A673 (cell line): ENCODE data around the gene HNRNPK. TPM values are rescaled to one million over a fixed set of nuclear protein-coding genes. Genes with fewer than 3 reads are reported as not detected.

Experiments used
- BruUV-seq: library from RNA; stranded (reverse); fragments of 400-500 nt; replicated peaks from 2 replicates; lab custom pipeline; 2021; lab: Mats Ljungman, UMichigan
- CTCF ChIA-PET: fragments of 300-600 bp; sonication (Branson Sonifier 250); formaldehyde crosslinking; loops from one replicate; lab custom pipeline; 2022; ENCODE audit warnings: antibody characterized with exemption; lab: Charles Lee
- POLR2A ChIA-PET: fragments of 300-600 bp; sonication (Branson Sonifier 250); formaldehyde crosslinking; loops from one replicate; lab custom pipeline; 2022; ENCODE audit warnings: antibody characterized with exemption; ENCODE audit not compliant: low non-redundant PET; lab: Charles Lee
- DNase-seq: peaks from one replicate; pipeline ENCODE4 v3.0.0-alpha.2; 2015; ENCODE audit warnings: low spot score
- H3K27ac ChIP-seq: fragments of 200-600 bp; sonication (generic); 2 replicates; pipeline ENCODE4 v1.5.1; 2016; ENCODE audit warnings: mixed run types, low read depth, mild to moderate bottlenecking, mixed read lengths, antibody characterized with exemption, low read length; ENCODE audit not compliant: poor library complexity, severe bottlenecking
- H3K27me3 ChIP-seq: fragments of 200-600 bp; sonication (generic); replicated peaks from 2 replicates; pipeline ENCODE4 v1.6.1; 2017; ENCODE audit warnings: mixed run types, low read depth, mild to moderate bottlenecking, mixed read lengths, antibody characterized with exemption, low read length; ENCODE audit not compliant: insufficient read depth, poor library complexity
- H3K36me3 ChIP-seq: fragments of 200-600 bp; sonication (generic); 2 replicates; pipeline ENCODE4 v1.6.1; 2016; ENCODE audit warnings: mixed run types, mild to moderate bottlenecking, mixed read lengths, antibody characterized with exemption, low read length; ENCODE audit not compliant: insufficient read depth, poor library complexity, severe bottlenecking
- H3K4me1 ChIP-seq: fragments of 200-600 bp; sonication (generic); 2 replicates; pipeline ENCODE4 v1.6.1; 2017; ENCODE audit warnings: mixed run types, mild to moderate bottlenecking, mixed read lengths, antibody characterized with exemption, low read length; ENCODE audit not compliant: insufficient read depth, poor library complexity, severe bottlenecking
- H3K4me3 ChIP-seq: fragments of 200-600 bp; sonication (generic); 2 replicates; pipeline ENCODE4 v1.5.1; 2016; ENCODE audit warnings: low read depth, mixed run types, mild to moderate bottlenecking, mixed read lengths, low read length; ENCODE audit not compliant: poor library complexity, severe bottlenecking
- H3K9me3 ChIP-seq: fragments of 200-600 bp; sonication (generic); 2 replicates; pipeline ENCODE4 v1.6.1; 2016; ENCODE audit warnings: mixed run types, low read depth, mild to moderate bottlenecking, mixed read lengths, antibody characterized with exemption, low read length; ENCODE audit not compliant: poor library complexity, severe bottlenecking
- EZH2 ChIP-seq: fragments of 200-600 bp; sonication (generic); IDR thresholded peaks from 2 replicates; pipeline ENCODE4 v1.6.1; 2017; ENCODE audit warnings: borderline replicate concordance, low read depth, mild to moderate bottlenecking, mixed read lengths, antibody characterized with exemption, low read length; ENCODE audit not compliant: poor library complexity, severe bottlenecking
- intact Hi-C: fragments of 100-400 bp; cut with micrococcal nuclease; formaldehyde crosslinking; loops from one replicate; pipeline ENCODE4 v1.10.0; 2022; ENCODE audit not compliant: unreplicated experiment
- total RNA-seq: library from RNA; stranded (reverse); gene quantifications from 2 replicates; pipeline ENCODE4 v1.2.3, GENCODE V29; 2021
- TF ChIP-seq, protein P1 (sequence below): fragments of 300-800, 200-600 bp; sonication (generic); conservative IDR thresholded peaks from 2 replicates; pipeline ENCODE4 v1.5.1; 2017; ENCODE audit warnings: low read depth, mild to moderate bottlenecking, antibody characterized with exemption, low read length, moderate library complexity, mixed read lengths

HNRNPK gene
- total RNA-seq, 1 experiment from 2014 or later = 872 TPM

DNA sequence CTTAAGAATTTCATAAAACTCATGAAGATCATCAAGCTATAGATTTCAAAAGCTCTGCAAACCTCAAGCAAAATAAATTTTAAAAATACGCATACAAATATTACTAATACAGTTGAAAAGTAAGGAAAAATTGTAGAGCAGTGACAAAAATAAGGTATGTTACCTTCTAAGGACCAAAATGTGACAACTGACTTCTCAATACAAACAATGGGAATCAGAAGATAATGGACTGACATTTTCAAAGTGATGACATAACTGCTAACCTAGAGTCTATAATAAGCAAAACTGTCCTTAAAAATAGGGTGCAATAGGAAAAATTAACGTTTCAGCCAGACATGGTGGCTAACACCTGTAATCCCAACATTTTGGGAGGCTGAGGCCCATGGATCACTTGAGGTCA lies 27.6 kb upstream of the HNRNPK start:
- Histone ChIP-seq H3K27me3 (no peaks in the 10 kb centered on the region), H3K9me3 (no peaks in the 10 kb centered on the region), H3K4me1 (no peaks in the 10 kb centered on the region), H3K4me3 (no peak overlapping the region), H3K27ac (no peak overlapping the region), H3K36me3 (peaks cover 16% of the 10 kb centered on the region)
- no peak for DNase-seq
- ChIA-PET POLR2A (no interaction called here), CTCF (no interaction called here)
- intact Hi-C loops = no loop called here
- TF ChIP-seq, protein P1, sequence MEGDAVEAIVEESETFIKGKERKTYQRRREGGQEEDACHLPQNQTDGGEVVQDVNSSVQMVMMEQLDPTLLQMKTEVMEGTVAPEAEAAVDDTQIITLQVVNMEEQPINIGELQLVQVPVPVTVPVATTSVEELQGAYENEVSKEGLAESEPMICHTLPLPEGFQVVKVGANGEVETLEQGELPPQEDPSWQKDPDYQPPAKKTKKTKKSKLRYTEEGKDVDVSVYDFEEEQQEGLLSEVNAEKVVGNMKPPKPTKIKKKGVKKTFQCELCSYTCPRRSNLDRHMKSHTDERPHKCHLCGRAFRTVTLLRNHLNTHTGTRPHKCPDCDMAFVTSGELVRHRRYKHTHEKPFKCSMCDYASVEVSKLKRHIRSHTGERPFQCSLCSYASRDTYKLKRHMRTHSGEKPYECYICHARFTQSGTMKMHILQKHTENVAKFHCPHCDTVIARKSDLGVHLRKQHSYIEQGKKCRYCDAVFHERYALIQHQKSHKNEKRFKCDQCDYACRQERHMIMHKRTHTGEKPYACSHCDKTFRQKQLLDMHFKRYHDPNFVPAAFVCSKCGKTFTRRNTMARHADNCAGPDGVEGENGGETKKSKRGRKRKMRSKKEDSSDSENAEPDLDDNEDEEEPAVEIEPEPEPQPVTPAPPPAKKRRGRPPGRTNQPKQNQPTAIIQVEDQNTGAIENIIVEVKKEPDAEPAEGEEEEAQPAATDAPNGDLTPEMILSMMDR = no peak
- TF ChIP-seq EZH2 = no peak
- BruUV-seq = no TSS peak

DNA sequence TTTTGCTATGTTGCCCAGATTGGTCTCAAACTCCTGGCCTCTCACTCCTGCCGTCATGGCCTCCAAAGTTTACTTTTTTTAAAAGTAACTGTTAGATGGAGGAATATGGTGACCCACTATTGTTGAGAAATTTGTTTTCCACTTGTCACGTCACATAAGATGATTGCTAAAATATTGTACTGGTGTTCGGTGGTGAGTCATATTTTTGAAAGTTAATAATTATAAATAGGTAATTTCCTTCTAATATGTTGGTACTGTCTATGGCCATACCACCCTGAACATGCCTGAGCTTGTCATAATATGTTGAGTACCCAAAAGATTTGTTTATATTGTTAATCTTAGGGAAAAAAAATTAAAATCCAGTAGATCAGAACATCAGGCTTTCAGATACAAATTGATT lies 23.2 kb upstream of the HNRNPK start:
- BruUV-seq = no TSS peak
- intact Hi-C loops = no loop called here
- TF ChIP-seq, protein P1 = no peak
- TF ChIP-seq EZH2 = no peak
- POLR2A ChIA-PET = no interaction called here
- Histone ChIP-seq H3K4me1 (no peaks in the 10 kb centered on the region), H3K27me3 (no peaks in the 10 kb centered on the region), H3K9me3 (no peaks in the 10 kb centered on the region), H3K4me3 (no peak overlapping the region), H3K27ac (no peak overlapping the region), H3K36me3 (peaks cover 47% of the 10 kb centered on the region)
- CTCF ChIA-PET = no interaction called here
- no peak for DNase-seq

DNA sequence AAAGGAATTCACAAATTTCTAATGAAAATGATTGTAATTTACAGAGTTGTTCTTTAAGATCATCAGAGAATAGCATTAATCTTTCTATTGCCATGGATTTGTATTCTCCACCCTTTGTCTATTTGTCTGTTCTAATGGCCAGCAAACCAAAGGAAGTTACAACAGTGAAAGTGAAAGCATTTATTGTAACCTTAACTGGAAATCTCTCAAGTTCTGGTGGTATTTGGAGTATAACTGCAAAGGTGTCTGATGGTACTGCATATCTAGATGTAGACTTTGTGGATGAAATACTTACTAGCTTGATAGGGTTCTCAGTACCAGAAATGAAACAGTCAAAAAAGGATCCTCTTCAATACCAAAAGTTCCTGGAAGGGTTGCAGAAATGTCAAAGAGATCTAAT lies 22.3 kb upstream of the HNRNPK start:
- no peak overlapping the region for H3K27ac ChIP-seq
- BruUV-seq = no TSS peak
- H3K4me3 ChIP-seq = no peak overlapping the region
- no peaks in the 10 kb centered on the region for H3K9me3 ChIP-seq
- intact Hi-C loops = no loop called here
- TF ChIP-seq EZH2 = no peak
- TF ChIP-seq, protein P1 = no peak
- no peaks in the 10 kb centered on the region for H3K27me3 ChIP-seq
- no peak for DNase-seq
- CTCF ChIA-PET = no interaction called here
- H3K36me3 ChIP-seq = peaks cover 47% of the 10 kb centered on the region
- H3K4me1 ChIP-seq = no peaks in the 10 kb centered on the region
- POLR2A ChIA-PET = no interaction called here
